Fibroblast of pulmonary artery (primary cell): Measurements from ENCODE around the gene ZNF682.
"Not testable (repeated sequence)": the region's sequence is repeated elsewhere in the genome, so short reads cannot be mapped to it uniquely, and the experiment has no call there.

Experiments
- DNase-seq: peaks from one replicate; pipeline ENCODE4 v3.0.0-alpha.2; 2010; ENCODE audit warnings: low read depth
- H3K4me3 ChIP-seq: replicated peaks from 2 replicates; pipeline ENCODE4 v1.5.1; 2011; ENCODE audit warnings: low read depth, mild to moderate bottlenecking, control low read depth, low read length, moderate library complexity
- TF ChIP-seq, protein P1 (sequence below): IDR thresholded peaks from 2 replicates; pipeline ENCODE4 v1.5.1; 2011; ENCODE audit warnings: mild to moderate bottlenecking, control low read depth, low read length, inconsistent platforms; ENCODE audit errors: missing control alignments

Gene ZNF682

DNA sequence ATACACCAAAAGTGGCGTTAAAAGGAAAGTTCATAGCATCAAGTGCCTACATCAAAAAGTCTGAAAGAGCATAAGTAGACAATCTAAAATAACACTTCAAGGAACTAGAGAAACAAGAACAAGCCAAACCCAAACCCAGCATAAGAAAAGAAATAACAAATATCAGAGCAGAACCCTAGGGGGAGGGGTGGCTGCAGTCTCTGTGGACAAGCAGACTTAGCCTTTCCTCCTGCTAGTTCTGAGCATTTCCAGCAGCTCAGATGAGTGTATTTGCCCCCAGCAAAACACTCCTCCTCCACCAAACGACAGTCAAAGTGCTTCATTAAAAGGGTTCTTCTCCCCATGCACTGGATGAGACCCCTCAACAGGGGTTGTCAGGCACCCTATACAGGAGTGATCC lies 31.4 kb upstream of the ZNF682 start:
- H3K4me3 ChIP-seq = no peak overlapping the region
- TF ChIP-seq, protein P1, sequence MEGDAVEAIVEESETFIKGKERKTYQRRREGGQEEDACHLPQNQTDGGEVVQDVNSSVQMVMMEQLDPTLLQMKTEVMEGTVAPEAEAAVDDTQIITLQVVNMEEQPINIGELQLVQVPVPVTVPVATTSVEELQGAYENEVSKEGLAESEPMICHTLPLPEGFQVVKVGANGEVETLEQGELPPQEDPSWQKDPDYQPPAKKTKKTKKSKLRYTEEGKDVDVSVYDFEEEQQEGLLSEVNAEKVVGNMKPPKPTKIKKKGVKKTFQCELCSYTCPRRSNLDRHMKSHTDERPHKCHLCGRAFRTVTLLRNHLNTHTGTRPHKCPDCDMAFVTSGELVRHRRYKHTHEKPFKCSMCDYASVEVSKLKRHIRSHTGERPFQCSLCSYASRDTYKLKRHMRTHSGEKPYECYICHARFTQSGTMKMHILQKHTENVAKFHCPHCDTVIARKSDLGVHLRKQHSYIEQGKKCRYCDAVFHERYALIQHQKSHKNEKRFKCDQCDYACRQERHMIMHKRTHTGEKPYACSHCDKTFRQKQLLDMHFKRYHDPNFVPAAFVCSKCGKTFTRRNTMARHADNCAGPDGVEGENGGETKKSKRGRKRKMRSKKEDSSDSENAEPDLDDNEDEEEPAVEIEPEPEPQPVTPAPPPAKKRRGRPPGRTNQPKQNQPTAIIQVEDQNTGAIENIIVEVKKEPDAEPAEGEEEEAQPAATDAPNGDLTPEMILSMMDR = no peak
- no peak for DNase-seq

DNA sequence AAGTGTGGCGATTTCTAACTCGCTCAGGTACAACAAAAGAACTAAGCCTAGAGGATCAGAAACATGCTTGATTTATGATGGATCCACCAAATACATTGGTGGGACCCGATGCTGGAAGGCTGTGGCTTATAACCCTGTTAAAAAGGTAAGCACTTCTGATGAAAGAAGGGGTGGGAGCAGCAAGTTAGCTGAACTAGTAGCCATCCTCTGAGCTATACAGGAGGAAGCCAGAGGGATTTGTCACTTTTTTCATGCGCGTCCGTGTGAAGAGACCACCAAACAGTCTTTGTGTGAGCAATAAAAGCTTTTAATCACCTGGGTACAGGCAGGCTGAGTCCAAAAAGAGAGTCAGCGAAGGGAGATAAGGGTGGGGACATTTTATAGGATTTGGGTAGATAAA lies 29.3 kb upstream of the ZNF682 start:
- H3K4me3 ChIP-seq, DNase-seq: not testable (repeated sequence)

DNA sequence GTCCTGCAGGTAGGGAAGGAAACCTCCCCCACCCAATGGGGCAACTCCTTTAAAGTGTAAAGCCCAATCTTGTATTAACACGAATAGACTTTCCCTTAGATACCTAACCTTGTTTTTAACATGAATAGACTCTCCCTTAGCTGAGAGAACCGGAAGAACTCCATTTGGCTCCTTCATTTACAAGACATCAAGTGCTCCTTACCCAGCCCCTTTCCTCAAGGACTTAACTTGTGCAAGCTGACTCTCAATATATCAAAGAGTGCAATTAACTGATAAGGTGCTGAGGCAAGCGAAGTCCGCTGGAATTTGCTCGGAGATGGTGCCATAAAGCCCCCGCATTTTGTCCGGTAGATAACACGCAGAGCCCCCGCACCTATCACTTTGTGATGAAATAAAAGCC lies 28.6 kb upstream of the ZNF682 start:
- TF ChIP-seq, protein P1 = no peak
- no peak overlapping the region for H3K4me3 ChIP-seq
- DNase-seq = no peak

DNA sequence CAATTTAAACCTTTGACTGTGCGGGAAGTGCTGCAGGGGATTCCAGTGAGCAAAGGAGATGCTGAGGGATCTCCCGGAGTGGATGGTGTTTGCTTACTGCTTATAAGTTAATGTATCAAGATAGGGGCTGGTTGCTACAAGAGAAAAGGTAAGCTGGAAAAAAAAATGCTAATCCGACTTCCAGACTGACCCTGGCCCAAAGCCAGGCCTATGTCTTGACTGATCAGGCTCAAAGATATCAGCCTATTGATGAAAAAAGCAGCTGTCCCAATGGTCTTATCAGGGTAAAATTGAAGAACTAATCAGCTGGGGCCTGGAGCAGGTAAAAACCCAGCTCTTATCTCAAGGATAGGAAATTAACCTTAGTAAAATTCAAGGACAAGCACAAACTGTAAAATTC lies 27.6 kb upstream of the ZNF682 start:
- no peak overlapping the region for H3K4me3 ChIP-seq
- no peak for DNase-seq
- TF ChIP-seq, protein P1 = no peak

DNA sequence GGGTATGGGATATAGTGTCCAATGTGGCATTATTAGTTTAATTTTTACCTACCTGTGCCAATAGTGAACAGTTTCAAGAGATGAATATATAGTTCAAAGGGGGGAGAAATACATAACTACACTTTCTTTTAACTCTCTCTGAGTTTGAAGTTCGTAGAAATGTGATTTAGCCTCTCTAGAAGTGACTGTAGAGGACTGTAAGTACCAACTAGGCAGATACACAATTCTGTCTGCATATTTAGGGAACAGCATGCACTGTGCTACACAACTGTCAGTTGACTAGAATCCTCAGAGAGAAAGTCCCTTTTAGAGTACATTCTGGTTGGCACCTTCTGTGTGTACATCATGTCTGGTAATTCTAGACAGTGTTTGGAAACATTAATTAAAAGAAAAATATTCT lies 21.0 kb upstream of the ZNF682 start:
- DNase-seq = no peak
- TF ChIP-seq, protein P1 = no peak
- no peak overlapping the region for H3K4me3 ChIP-seq

DNA sequence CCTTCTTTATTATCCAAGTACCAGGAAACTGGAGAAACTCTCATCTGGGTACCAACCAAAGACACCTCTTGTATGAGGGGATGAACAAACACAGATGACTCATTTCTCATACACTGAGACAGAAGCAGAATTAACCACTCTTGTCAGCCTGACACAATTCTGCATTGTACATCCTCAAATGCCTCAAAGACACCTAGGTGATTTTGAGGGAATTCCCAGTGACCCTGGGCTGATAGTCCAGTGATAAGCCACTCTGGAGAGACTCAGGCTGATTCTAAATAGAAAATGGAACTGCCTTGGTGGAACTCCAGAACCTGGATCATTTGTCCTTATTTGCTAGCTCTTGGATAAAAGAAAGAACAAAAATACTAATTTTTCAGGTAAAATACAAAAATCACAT lies 19.4 kb upstream of the ZNF682 start:
- DNase-seq = not testable (repeated sequence)

DNA sequence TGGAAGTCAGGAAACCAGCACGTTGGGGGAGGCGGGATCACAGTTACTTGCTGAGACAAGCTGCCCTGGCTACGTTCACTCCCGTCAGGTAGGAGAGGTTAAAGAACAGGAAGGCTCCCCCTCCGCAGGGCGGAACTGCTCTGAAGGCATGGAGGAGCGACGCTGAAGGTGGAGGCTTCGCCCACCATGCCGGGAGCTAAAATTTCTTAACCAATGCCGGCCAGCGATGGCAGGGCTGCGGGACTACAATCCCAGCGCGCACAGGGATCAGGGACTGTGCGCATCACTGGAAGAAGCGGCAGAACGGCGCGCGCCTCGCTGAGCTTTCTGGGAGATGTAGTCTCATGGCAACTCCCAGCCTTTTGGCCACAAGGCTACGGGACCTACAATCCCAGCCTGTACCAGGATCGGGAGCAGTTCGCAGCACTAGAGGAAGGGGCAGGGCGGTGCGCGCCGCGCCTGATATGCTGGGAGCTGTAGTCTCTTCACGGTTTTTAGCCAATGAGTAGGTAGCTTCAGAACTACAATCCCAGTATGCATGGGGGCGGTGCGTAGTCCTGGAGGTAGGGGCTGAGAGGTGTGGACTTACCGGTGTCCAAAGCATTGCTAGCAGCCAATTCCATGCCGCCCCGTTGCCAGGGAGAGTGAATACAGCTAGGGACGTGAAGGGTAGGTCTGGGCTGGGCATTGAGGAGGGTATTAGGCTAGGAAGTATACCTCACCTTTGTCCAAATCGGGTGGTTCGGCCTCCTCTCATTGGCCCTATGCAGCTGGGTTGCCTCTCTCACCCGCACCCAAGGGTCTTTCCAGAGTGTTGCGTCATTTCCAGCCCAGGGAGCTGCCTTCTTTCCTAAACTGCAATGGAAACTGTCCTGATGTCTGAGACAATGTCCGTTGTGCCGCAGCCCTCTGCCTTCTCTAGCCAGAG lies 12.8 kb upstream of the ZNF682 start:
- peak; percentile 99 for DNase-seq
- H3K4me3 ChIP-seq = peak overlapping the region; percentile 95
- TF ChIP-seq, protein P1 = no peak

More for the DNA sequence above, 19.4 kb upstream of the ZNF682 start:
- not testable (repeated sequence) for H3K4me3 ChIP-seq

DNA sequence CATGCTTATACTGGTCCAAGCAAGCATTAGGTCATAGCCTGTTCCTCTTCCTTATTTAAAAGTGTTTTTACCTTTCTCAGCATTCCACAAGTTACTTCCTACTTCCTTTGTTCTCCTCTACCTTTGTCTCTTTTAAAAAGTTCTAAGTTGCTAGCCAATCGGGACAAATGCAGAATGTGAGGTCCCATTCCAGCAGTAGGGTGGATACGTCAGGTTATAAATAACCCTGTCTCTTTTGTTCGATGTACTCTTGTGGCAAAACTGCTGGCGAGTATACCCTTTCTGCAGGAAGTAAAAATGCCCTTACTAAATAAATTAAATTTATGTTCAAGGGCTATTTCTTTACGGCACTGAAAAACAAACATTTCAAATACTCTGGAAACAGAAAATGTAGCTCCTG lies 6.4 kb upstream of the ZNF682 start:
- H3K4me3 ChIP-seq, DNase-seq: not testable (repeated sequence)
